Panc1 (cell line): ENCODE results near the gene NUP43.

Experiments
- POLR2AphosphoS5 ChIP-seq: IDR thresholded peaks from 2 replicates; pipeline ENCODE4 v1.6.1; 2012; ENCODE audit warnings: mild to moderate bottlenecking, low read depth, low read length, moderate library complexity
- SIN3A ChIP-seq: IDR thresholded peaks from 2 replicates; pipeline ENCODE4 v1.6.1; 2012; ENCODE audit warnings: low read depth, mild to moderate bottlenecking, low read length, moderate library complexity, borderline replicate concordance; ENCODE audit not compliant: insufficient read depth
- TCF7L2 ChIP-seq: IDR thresholded peaks from 2 replicates; pipeline ENCODE4 v1.6.1; 2011; ENCODE audit warnings: mild to moderate bottlenecking, low read depth, low read length, inconsistent platforms
- TF ChIP-seq, protein P1 (sequence below): fragments of 450-650 bp; IDR thresholded peaks from 2 replicates; pipeline ENCODE4 v1.5.1; 2017; ENCODE audit warnings: mild to moderate bottlenecking

DNA sequence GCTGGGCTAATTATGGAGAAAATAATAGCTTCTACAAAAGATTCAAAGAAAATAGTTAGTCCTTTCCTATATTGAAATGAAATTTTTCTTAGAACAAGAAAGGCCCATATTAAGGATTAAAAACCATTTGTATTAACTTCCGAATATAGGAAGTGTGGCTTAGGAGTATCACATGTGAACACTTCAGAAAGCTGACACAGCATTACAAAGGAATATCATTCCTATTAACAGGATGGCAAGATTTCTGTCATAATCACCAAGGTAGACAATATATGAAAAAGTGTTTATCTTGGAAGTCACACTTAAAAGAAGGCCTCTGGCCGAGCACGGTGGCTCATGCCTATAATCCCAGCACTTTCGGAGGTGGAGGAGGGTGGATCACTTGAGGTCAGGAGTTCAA is 23.1 kb downstream of the NUP43 start:
- TF ChIP-seq, protein P1, sequence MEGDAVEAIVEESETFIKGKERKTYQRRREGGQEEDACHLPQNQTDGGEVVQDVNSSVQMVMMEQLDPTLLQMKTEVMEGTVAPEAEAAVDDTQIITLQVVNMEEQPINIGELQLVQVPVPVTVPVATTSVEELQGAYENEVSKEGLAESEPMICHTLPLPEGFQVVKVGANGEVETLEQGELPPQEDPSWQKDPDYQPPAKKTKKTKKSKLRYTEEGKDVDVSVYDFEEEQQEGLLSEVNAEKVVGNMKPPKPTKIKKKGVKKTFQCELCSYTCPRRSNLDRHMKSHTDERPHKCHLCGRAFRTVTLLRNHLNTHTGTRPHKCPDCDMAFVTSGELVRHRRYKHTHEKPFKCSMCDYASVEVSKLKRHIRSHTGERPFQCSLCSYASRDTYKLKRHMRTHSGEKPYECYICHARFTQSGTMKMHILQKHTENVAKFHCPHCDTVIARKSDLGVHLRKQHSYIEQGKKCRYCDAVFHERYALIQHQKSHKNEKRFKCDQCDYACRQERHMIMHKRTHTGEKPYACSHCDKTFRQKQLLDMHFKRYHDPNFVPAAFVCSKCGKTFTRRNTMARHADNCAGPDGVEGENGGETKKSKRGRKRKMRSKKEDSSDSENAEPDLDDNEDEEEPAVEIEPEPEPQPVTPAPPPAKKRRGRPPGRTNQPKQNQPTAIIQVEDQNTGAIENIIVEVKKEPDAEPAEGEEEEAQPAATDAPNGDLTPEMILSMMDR: no peak
- no peak for TF ChIP-seq TCF7L2
- TF ChIP-seq POLR2AphosphoS5: no peak
- no peak for TF ChIP-seq SIN3A
